Common myeloid progenitor, CD34-positive (primary cell): ENCODE data around the gene XPA.

ENCODE experiments used
- CTCF ChIA-PET: fragments of 350-600 bp; sonication (Branson Sonifier 250); formaldehyde crosslinking; loops from one replicate; lab custom pipeline; 2021; ENCODE audit warnings: antibody characterized with exemption; lab: Charles Lee
- POLR2A ChIA-PET: fragments of 350-600 bp; sonication (Branson Sonifier 250); formaldehyde crosslinking; loops from one replicate; lab custom pipeline; 2021; ENCODE audit warnings: antibody characterized with exemption; lab: Charles Lee
- DNase-seq, 3 donors: peaks; one replicate each; pipeline versions ENCODE4 v3.0.0 to v3.0.0-alpha.2; 2013
- H3K27ac ChIP-seq, 2 experiments: 1 replicate in 1 of 2; 2 replicates in 1 of 2; pipeline ENCODE4 v1.7.0; 2013; ENCODE audit warnings: inconsistent platforms in 2 of 2, low read length in 2 of 2, mild to moderate bottlenecking in 2 of 2, low read depth in 1 of 2, moderate library complexity in 1 of 2; ENCODE audit not compliant: severe bottlenecking in 2 of 2, insufficient read depth in 1 of 2, poor library complexity in 1 of 2
- H3K27me3 ChIP-seq, 5 experiments: replicated peaks in 2 of 5; 1 replicate in 3 of 5; 2 replicates in 2 of 5; pipeline versions ENCODE4 v1.6.1 to v1.7.0; 2013; ENCODE audit warnings: low read length in 4 of 5, mild to moderate bottlenecking in 2 of 5, moderate library complexity in 2 of 5, inconsistent platforms in 1 of 5; ENCODE audit not compliant: insufficient read depth in 5 of 5, control insufficient read depth in 4 of 5
- H3K36me3 ChIP-seq, 4 experiments: 1 replicate in 2 of 4; 2 replicates in 2 of 4; pipeline versions ENCODE4 v1.6.1 to v1.7.0; 2013; ENCODE audit warnings: low read length in 3 of 4, control low read depth in 1 of 4, mild to moderate bottlenecking in 1 of 4; ENCODE audit not compliant: control insufficient read depth in 4 of 4, insufficient read depth in 4 of 4
- H3K4me1 ChIP-seq, 4 experiments: 1 replicate in 3 of 4; 2 replicates in 1 of 4; pipeline versions ENCODE4 v1.6.1 to v1.7.1; 2013; ENCODE audit warnings: low read length in 3 of 4, mild to moderate bottlenecking in 3 of 4, control low read depth in 1 of 4, inconsistent platforms in 1 of 4, moderate library complexity in 1 of 4; ENCODE audit not compliant: control insufficient read depth in 4 of 4, insufficient read depth in 4 of 4; ENCODE audit errors: control extremely low read depth in 1 of 4
- H3K4me3 ChIP-seq, 7 experiments: 1 replicate in 4 of 7; 2 replicates in 3 of 7; pipeline versions ENCODE4 v1.5.1 to v1.7.0; 2013; ENCODE audit warnings: mild to moderate bottlenecking in 7 of 7, low read length in 6 of 7, moderate library complexity in 6 of 7, inconsistent platforms in 2 of 7, low read depth in 2 of 7, control low read depth in 1 of 7; ENCODE audit not compliant: insufficient read depth in 4 of 7, control insufficient read depth in 1 of 7; ENCODE audit errors: extremely low read depth in 1 of 7
- H3K9me3 ChIP-seq, 5 experiments: 1 replicate in 4 of 5; 2 replicates in 1 of 5; pipeline versions ENCODE4 v1.6.1 to v1.7.1; 2013; ENCODE audit warnings: low read length in 4 of 5, mild to moderate bottlenecking in 2 of 5, inconsistent platforms in 1 of 5, low read depth in 1 of 5, moderate library complexity in 1 of 5; ENCODE audit not compliant: control insufficient read depth in 4 of 5, insufficient read depth in 2 of 5; ENCODE audit errors: control extremely low read depth in 1 of 5
- WGBS: methylation state at CpG from one replicate; pipeline ENCODE4 v1.1.5; 2013; ENCODE audit not compliant: insufficient coverage; 5-methylcytosine and 5-hydroxymethylcytosine counted together

Gene XPA

GRCh38 chr9:97714435-97714834 is 17.3 kb upstream of the XPA start:
- no peak overlapping the region for H3K27ac ChIP-seq
- POLR2A ChIA-PET: no interaction called here
- DNase-seq: peak; percentile 26 to 61 (median 48)
- no peaks in the 10 kb centered on the region for H3K9me3 ChIP-seq
- no peak overlapping the region for H3K4me3 ChIP-seq
- peaks cover 0 to 17% (median 5%) of the 10 kb centered on the region in 5 experiments for H3K27me3 ChIP-seq
- WGBS: 0% methylated on average over 2 of the region's 3 CpGs
- H3K4me1 ChIP-seq: peaks cover 4 to 18% (median 12%) of the 10 kb centered on the region in 4 experiments
- CTCF ChIA-PET: interaction anchor here (0.8 to 2.2 kb wide), 4 partner anchors 15 to 190 kb away, joined by 3 to 6 read pairs (median 4); no protein-coding TSS in a partner anchor
- no peaks in the 10 kb centered on the region for H3K36me3 ChIP-seq

- 0% methylated on average over 7 of the region's 12 CpGs for WGBS
- DNase-seq: peak; percentile 76 to 93 (median 87)
- peaks cover 4 to 18% (median 12%) of the 10 kb centered on the region in 4 experiments for H3K4me1 ChIP-seq
- no peak overlapping the region for H3K27ac ChIP-seq
- H3K27me3 ChIP-seq: peaks cover 0 to 34% (median 14%) of the 10 kb centered on the region in 5 experiments
- H3K9me3 ChIP-seq: no peaks in the 10 kb centered on the region
- POLR2A ChIA-PET: no interaction called here
- CTCF ChIA-PET: interaction anchor here (0.6 to 1.4 kb wide), 3 partner anchors 10 to 192 kb away, joined by 3 read pairs; no protein-coding TSS in a partner anchor
- peak overlapping the region in 2 of 7 experiments; percentile 22 to 52 for H3K4me3 ChIP-seq
- H3K36me3 ChIP-seq: no peaks in the 10 kb centered on the region
Observed at GRCh38 chr9:97711223-97711626, 14.1 kb upstream of the XPA start.

GRCh38 chr9:97710356-97711222 is 13.4 kb upstream of the XPA start:
- H3K27me3 ChIP-seq: peaks cover 0 to 40% (median 17%) of the 10 kb centered on the region in 5 experiments
- ChIA-PET POLR2A (no interaction called here), CTCF (interaction anchor here (0.6 to 1.4 kb wide), 3 partner anchors 9 to 192 kb away, joined by 3 read pairs; no protein-coding TSS in a partner anchor)
- H3K36me3 ChIP-seq: no peaks in the 10 kb centered on the region
- no peaks in the 10 kb centered on the region for H3K9me3 ChIP-seq
- peak; percentile 75 to 88 (median 87) for DNase-seq
- H3K4me3 ChIP-seq: peak overlapping the region in 2 of 7 experiments; percentile 22 to 35
- H3K27ac ChIP-seq: no peak overlapping the region
- 28% methylated on average over 8 of the region's 9 CpGs for WGBS
- H3K4me1 ChIP-seq: peaks cover 4 to 18% (median 12%) of the 10 kb centered on the region in 4 experiments

DNA sequence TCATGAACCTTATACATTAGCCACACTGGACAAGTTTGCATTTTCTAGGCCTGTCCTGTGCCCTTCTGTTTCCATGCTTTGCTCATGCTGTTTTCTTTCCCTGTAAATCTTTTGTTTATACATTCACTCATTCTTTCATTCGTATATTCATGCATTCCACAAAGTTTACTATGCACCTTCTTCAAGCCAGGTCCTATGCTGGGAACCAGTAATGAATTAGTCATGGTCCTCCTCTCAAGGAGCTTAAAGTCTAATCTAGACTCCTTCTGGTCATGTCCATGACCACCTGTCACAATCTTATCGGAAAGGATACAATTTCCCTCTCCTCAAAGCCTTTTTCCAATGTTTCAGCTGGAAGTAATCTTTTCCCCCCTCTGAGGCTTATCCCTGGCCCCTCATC is 9.1 kb upstream of the XPA start:
- CTCF ChIA-PET: interaction anchor here (1.0 to 1.9 kb wide), 4 partner anchors 9 to 216 kb away, joined by 3 to 9 read pairs (median 6); partner anchors contain the start of genes TRMO and XPA
- no peak for DNase-seq
- POLR2A ChIA-PET: no interaction called here
- Histone ChIP-seq H3K27me3 (peaks cover 0 to 68% (median 32%) of the 10 kb centered on the region in 5 experiments), H3K4me1 (peaks cover 0 to 6% (median 6%) of the 10 kb centered on the region in 4 experiments), H3K9me3 (no peaks in the 10 kb centered on the region), H3K4me3 (no peak overlapping the region), H3K36me3 (no peaks in the 10 kb centered on the region), H3K27ac (no peak overlapping the region)
- WGBS: 100% methylated on average over 2 of the region's 2 CpGs

DNA sequence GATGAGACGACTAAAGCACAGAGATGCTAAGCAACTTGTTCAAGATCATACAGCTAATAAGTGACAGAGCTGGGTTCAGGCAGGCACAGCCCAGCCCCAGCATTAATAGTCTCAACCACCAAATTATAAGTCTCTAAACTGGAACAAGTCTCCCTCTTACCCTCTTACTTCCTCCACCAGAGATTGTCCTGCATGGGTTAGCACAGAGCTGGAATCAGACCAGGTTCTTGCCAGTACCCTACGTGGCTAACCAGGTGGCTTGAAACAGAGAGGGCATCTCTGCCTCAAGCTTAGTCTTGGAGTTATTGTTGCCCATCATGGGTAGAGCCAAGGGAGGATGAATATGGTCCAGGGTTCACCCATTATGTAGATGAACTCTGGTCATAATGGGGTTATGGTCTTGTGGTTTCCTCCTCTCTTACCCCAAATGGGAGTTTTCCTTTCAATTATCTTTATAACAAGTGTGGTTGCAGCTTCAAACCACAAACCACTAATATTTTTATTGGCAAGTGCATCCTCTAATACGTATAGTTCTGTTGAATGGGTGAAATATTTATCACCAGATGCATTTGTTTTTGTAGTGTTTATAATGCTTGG is 8.3 kb upstream of the XPA start:
- ChIA-PET CTCF (interaction anchor here (1.0 to 1.9 kb wide), 7 partner anchors 8 to 217 kb away, joined by 3 to 9 read pairs (median 4); partner anchors contain the start of genes TRMO and XPA), POLR2A (interaction anchor here (0.7 kb wide), 1 partner anchor 721 kb away, joined by 3 read pairs; no protein-coding TSS in a partner anchor)
- Histone ChIP-seq H3K4me3 (no peak overlapping the region), H3K27me3 (peaks cover 0 to 69% (median 32%) of the 10 kb centered on the region in 5 experiments), H3K27ac (no peak overlapping the region), H3K36me3 (no peaks in the 10 kb centered on the region), H3K4me1 (no peaks in the 10 kb centered on the region), H3K9me3 (no peaks in the 10 kb centered on the region)
- WGBS: 78% methylated on average over 1 of the region's 3 CpGs
- peak; percentile 19 to 64 (median 64) for DNase-seq

DNA sequence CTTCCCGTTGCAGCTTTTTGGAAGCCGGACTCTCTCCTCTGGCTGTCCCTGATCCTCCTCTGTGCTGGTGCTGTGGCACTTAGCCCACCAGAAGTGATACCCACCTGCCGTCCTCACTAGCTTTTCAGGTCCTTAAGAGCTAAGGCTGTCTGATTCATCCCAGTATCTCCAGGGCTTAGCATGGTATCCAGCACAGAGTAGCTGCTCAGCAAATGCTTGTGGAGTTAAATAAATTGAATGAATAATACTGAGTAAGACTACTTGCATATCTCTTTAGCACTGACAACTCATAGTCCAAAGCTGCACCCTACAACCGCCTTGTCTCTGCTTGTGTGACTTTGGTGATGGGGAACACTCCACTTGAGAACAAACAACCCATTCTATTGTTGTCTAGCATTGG is 7.7 kb upstream of the XPA start:
- DNase-seq: no peak
- ChIA-PET POLR2A (no interaction called here), CTCF (interaction anchor here (1.0 to 1.4 kb wide), 5 partner anchors 7 to 197 kb away, joined by 3 to 5 read pairs (median 4); partner anchors contain the start of genes NCBP1, TSTD2 and XPA)
- Histone ChIP-seq H3K36me3 (no peaks in the 10 kb centered on the region), H3K4me1 (no peaks in the 10 kb centered on the region), H3K27me3 (peaks cover 0 to 69% (median 32%) of the 10 kb centered on the region in 5 experiments), H3K9me3 (no peaks in the 10 kb centered on the region), H3K4me3 (no peak overlapping the region), H3K27ac (no peak overlapping the region)
- 96% methylated on average over 3 of the region's 4 CpGs for WGBS
